Fibroblast of lung (primary cell): ENCODE data around the gene OR5K3.

Experiments
- CTCF ChIP-seq, 2 donors: IDR thresholded peaks in 1 of 2; conservative IDR thresholded peaks in 1 of 2; 1 replicate in 1 of 2; 2 replicates in 1 of 2; pipeline ENCODE4 v1.5.1; 2011 to 2012; ENCODE audit warnings: low read length in 2 of 2, control low read depth in 1 of 2, inconsistent platforms in 1 of 2, low read depth in 1 of 2, mild to moderate bottlenecking in 1 of 2
- EZH2 ChIP-seq: IDR thresholded peaks from 2 replicates; pipeline ENCODE4 v1.5.1; 2012; ENCODE audit warnings: low read length, control low read depth, mild to moderate bottlenecking; ENCODE audit errors: missing control alignments

DNA sequence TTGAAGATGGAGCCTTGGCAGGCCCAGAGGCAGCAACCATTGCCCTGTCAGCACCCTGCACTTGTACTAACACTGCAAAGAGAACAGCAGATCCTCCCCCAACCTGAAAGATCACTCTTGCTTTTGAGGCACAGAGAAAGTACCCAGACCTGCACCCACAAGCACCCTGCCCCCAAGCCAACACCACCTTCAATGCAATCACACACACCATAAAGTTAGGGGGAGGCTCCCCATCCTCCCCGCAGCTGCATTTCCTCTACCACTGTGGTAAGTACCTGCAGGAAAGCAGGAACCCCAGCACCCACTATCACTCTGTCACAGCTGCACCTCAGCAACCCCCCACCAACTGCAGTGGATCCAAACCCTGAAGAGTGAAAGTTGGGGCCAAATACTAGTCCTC lies 12.0 kb downstream of the OR5K3 start:
- TF ChIP-seq CTCF (conservative IDR thresholded peaks at IDR 0.05 in 1 of 2, IDR thresholded peaks at IDR 0.05 in 1 of 2; ENCODE audit: low read depth in 1 of 2, low read length in 2 of 2) (no peak), EZH2 (no peak)
